Activated CD4-positive, alpha-beta T cell treated with anti-CD3 and anti-CD28 coated beads, Interleukin-2, amount 50 U/mL, for 24 hours (primary cell): ENCODE measurements around the gene PPM1D.
A peak's percentile ranks its signal among the peaks of the same experiment; 100 is the strongest.
"Not testable (repeated sequence)": the region's sequence is repeated elsewhere in the genome, so short reads cannot be mapped to it uniquely, and the experiment has no call there.

Source experiments
- DNase-seq, 2 donors: peaks; one replicate each; pipeline ENCODE4 v3.0.0-alpha.2; 2020; ENCODE audit warnings: low read depth in 1 of 2, low spot score in 1 of 2

The PPM1D gene

GRCh38 chr17:60664022-60664421 lies 64.0 kb downstream of the PPM1D start:
- DNase-seq = no peak

DNA sequence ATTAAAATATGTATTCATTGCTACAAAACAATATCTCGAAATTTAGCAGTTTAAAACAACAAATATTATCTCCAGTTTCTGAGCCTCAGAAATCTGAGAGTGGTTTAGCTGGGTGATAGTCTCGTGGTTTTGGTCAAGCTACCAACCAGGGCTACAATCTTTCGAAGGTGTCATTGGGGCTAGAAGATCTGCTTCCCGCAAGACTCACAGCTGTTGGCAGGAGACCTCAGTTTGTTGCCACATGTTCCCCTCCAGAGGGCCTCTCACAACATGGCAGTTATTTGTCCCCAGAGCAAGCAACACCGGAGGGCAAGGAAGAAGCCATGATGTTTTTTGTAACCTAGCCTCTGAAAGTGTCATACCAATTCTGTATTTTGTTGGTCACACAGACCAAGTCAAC lies 65.6 kb downstream of the PPM1D start:
- DNase-seq = no peak

- DNase-seq = not testable (repeated sequence)
Observed at GRCh38 chr17:60668741-60669140, 68.7 kb downstream of the PPM1D start.

DNA sequence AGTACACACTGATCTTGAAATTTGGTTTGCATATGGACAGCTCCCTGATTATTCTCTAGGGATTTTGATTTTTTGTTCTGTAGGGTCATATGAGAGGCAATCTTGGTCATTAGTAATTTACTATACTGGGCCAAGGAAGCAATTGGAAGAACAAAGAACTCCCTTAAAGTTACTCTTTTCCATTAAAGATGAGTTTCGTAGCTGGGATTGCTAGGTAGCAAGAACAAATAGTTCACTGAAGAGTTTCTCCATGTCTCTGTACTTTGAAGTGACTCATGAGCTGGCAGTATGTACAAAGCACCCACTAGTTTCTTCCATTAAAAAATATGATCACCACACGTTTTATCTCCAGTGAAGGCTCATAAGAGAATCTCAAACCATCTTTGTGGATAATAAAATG lies 71.5 kb downstream of the PPM1D start:
- DNase-seq = no peak

DNA sequence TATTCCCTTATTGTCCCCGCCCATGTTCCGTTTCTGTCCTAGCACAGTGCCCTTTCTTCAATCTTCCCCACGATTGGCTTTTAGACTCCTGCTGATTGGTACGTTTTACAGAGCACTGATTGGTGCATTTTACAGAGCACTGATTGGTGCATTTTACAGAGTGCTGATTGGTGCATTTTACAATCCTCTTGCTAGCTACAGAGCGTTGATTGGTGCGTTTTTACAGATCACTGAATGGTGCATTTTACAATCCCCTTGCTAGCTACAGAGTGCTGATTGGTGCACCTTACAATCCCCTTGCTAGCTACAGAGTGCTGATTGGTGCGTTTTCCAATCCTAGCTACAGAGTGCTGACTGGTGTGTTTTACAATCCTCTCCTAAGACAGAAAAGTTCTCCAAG lies 74.6 kb downstream of the PPM1D start:
- not testable (repeated sequence) for DNase-seq

DNA sequence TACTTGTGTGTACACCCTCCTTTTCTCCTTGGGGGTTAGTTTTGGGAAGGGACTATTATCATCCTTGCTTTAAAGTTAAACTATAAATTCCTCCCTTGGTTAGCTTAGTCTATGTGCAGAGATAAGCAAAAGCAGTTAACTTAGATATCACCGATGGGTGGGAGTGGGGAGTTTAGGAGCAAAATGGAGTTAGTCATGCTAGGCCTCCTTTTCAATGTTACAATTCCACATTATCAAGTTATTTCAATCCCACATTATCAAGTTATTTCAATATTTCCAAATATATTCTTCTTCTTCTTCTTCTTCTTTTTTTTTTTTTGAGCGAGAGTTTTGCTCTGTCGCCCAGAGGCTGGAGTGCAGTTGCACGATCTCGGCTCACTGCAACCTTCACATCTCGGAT lies 76.0 kb downstream of the PPM1D start:
- DNase-seq = no peak

GRCh38 chr17:60676758-60677307 lies 76.8 kb downstream of the PPM1D start:
- no peak for DNase-seq

- peak; percentile 81 to 95 for DNase-seq
Observed at GRCh38 chr17:60677308-60678117, 77.5 kb downstream of the PPM1D start, which contains the start of gene BCAS3. Gene BCAS3, plus strand, starts transcription at chr17:60677851.

- DNase-seq = no peak
Observed at GRCh38 chr17:60678118-60678444, 78.1 kb downstream of the PPM1D start.

- no peak for DNase-seq
Observed at GRCh38 chr17:60679287-60679686, 79.3 kb downstream of the PPM1D start.

- DNase-seq = no peak
Observed at GRCh38 chr17:60680754-60681153, 80.8 kb downstream of the PPM1D start.

DNA sequence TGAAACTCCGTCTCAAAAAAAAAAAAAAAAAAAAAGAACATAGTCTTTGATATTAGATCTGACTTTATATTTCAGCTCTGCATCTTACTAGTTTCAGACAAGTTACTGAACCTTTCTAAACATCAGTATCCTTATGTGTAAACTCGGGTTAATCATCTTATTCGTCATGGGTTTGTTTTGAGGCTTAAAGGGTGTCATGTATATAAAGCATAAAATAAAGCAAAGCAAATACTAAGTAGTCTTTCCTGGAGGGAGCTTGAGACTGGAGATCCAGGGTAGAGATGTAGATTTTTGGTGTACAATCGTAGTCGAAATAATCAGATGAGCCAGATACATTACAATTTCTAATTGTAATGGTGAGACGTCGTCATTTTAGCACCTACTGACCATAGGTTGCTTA lies 85.4 kb downstream of the PPM1D start:
- DNase-seq = no peak

DNA sequence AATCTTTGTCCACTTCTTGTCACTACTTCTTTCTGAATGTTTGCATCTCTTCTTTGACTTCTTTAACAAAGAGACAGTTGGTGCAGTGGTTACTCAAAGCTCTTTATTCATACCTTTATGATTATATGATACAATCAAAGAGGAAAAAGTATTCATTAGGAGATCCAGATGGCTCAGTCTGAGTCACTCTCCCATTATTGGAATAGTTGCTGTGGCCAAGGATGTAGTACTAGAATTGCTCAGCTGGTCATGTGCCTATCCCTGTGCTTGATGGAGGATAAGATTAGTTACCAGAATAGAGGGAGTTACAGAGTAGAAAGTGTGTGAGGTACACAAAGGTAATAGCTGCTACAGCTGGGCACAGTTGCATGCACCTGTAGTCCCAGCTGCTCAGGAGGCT lies 96.0 kb downstream of the PPM1D start:
- no peak for DNase-seq

DNA sequence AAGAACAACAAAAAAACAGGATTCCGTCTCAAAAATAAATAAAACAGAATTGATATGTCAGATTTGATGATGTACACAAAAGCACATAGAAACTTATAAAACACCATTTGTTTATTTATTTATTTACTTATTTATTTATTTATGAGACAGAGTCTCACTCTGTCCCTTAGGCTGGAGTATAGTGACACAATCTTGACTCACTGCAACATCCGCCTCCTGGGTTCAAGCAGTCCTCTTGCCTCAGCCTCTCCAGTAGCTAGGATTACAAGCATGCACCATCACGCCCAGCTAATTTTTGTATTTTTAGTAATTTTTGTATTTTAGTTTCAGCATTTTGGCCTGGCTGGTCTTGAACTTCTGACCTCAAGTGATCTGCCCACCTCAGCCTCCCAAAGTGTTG lies 99.1 kb downstream of the PPM1D start:
- no peak for DNase-seq

DNA sequence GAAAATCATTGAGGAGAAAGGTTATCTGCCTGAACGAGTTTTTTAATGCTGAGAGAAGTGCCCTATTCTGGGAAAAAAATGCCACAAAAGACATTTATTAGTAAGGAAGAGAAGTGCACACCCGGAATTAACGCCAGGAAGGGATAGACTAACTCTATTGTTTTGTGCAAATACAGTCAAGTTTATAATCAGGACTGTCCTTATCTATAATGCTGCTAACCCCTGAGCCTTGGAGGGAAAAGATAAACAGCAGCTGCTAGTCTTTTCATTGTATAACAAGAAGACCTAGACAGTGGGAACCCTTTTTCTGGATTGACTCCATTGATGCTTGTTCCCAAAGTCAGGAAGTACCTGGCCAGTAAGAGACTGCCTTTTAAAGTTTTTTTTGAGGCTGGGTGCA lies 104.2 kb downstream of the PPM1D start:
- no peak for DNase-seq

GRCh38 chr17:60712675-60713074 lies 112.7 kb downstream of the PPM1D start:
- DNase-seq = no peak

DNA sequence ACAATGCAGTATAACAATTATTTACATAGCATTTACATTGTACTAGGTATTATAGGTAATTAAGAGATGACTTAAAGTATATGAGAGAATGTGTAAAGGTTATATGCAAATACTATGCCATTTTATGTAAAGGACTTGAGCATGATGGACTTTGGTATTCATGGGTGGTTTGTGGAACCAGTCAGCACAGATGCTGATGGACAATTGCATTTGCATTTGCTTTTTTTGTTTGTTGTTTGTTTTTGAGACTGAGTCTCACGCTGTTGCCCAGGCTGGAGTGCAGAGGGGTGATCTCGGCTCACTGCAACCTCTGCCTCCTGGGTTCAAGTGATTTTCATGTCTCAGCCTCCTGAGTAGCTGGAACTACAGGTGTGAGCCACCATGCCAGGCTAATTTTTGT lies 113.6 kb downstream of the PPM1D start:
- DNase-seq = no peak
